Calu3 (cell line): ENCODE results near the gene TEX264. TPM values are rescaled to one million over a fixed set of nuclear protein-coding genes. Genes with fewer than 3 reads are reported as not detected.

Source experiments
- BruUV-seq: library from RNA; stranded (reverse); fragments of 400-500 nt; replicated peaks from 2 replicates; lab custom pipeline; 2021; lab: Mats Ljungman, UMichigan
- CTCF ChIA-PET: fragments of 300-600 bp; sonication (Branson Sonifier 250); formaldehyde crosslinking; loops from one replicate; lab custom pipeline; 2022; ENCODE audit warnings: antibody characterized with exemption; lab: Charles Lee
- DNase-seq: peaks from one replicate; pipeline ENCODE4 v3.0.0; 2022
- H3K27ac Mint-ChIP-seq: one replicate; pipeline ENCODE4 v1.8.0; 2022; ENCODE audit warnings: mixed read lengths; ENCODE audit not compliant: unreplicated experiment
- H3K27me3 Mint-ChIP-seq: one replicate; pipeline ENCODE4 v1.8.0; 2022; ENCODE audit warnings: mixed read lengths; ENCODE audit not compliant: unreplicated experiment
- H3K36me3 Mint-ChIP-seq: one replicate; pipeline ENCODE4 v1.8.0; 2022; ENCODE audit warnings: mild to moderate bottlenecking, moderate library complexity, mixed read lengths; ENCODE audit not compliant: insufficient read depth, unreplicated experiment
- H3K4me1 Mint-ChIP-seq: one replicate; pipeline ENCODE4 v1.8.0; 2022; ENCODE audit warnings: mild to moderate bottlenecking, low read depth, mixed read lengths; ENCODE audit not compliant: unreplicated experiment
- H3K4me3 Mint-ChIP-seq: one replicate; pipeline ENCODE4 v1.8.0; 2022; ENCODE audit warnings: mild to moderate bottlenecking, low read depth, moderate library complexity, mixed read lengths; ENCODE audit not compliant: unreplicated experiment
- H3K9me3 Mint-ChIP-seq: one replicate; pipeline ENCODE4 v1.8.0; 2022; ENCODE audit warnings: low read depth, mixed read lengths; ENCODE audit not compliant: unreplicated experiment
- CTCF ChIP-seq: fragments of 200-600 bp; IDR thresholded peaks from one replicate; pipeline ENCODE4 v1.8.0; 2022; ENCODE audit warnings: antibody characterized with exemption; ENCODE audit not compliant: unreplicated experiment
- intact Hi-C: fragments of 100-400 bp; cut with micrococcal nuclease; formaldehyde crosslinking; loops from one replicate; pipeline ENCODE4 v1.10.0; 2022; ENCODE audit not compliant: unreplicated experiment
- total RNA-seq: library from RNA; stranded (reverse); gene quantifications from 2 replicates; pipeline ENCODE4 v1.2.3, GENCODE V29; 2022

Gene TEX264
- total RNA-seq, 1 experiment from 2014 or later = 37.0 TPM

DNA sequence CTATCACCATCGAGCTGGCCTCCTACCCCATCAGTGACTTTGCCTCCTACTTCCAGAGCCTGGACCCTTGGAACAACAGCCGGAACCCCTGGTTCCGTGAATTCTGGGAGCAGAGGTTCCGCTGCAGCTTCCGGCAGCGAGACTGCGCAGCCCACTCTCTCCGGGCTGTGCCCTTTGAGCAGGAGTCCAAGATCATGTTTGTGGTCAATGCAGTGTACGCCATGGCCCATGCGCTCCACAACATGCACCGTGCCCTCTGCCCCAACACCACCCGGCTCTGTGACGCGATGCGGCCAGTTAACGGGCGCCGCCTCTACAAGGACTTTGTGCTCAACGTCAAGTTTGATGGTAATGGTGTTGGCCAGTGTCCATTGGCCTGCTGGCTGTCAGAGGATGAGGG lies 41.9 kb downstream of the TEX264 start:
- H3K4me1 Mint-ChIP-seq = no peaks in the 10 kb centered on the region
- H3K4me3 Mint-ChIP-seq = no peak overlapping the region
- intact Hi-C loops = no loop called here
- no peaks in the 10 kb centered on the region for H3K36me3 Mint-ChIP-seq
- CTCF ChIA-PET = no interaction called here
- no peak for TF ChIP-seq CTCF
- H3K9me3 Mint-ChIP-seq = no peaks in the 10 kb centered on the region
- no peak overlapping the region for H3K27ac Mint-ChIP-seq
- no TSS peak for BruUV-seq
- H3K27me3 Mint-ChIP-seq = peaks cover 12% of the 10 kb centered on the region
- DNase-seq = no peak

DNA sequence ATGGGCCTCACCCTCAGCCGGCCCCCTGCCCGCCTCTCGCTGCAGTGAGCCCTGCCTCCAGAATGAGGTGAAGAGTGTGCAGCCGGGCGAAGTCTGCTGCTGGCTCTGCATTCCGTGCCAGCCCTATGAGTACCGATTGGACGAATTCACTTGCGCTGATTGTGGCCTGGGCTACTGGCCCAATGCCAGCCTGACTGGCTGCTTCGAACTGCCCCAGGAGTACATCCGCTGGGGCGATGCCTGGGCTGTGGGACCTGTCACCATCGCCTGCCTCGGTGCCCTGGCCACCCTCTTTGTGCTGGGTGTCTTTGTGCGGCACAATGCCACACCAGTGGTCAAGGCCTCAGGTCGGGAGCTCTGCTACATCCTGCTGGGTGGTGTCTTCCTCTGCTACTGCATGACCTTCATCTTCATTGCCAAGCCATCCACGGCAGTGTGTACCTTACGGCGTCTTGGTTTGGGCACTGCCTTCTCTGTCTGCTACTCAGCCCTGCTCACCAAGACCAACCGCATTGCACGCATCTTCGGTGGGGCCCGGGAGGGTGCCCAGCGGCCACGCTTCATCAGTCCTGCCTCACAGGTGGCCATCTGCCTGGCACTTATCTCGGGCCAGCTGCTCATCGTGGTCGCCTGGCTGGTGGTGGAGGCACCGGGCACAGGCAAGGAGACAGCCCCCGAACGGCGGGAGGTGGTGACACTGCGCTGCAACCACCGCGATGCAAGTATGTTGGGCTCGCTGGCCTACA lies 44.4 kb downstream of the TEX264 start:
- no TSS peak for BruUV-seq

GRCh38 chr3:51715977-51716294 lies 44.9 kb downstream of the TEX264 start:
- CTCF ChIA-PET = interaction anchor here (1.2 kb wide), 1 partner anchor 84 kb away, joined by 4 read pairs; no protein-coding TSS in a partner anchor
- no peaks in the 10 kb centered on the region for H3K36me3 Mint-ChIP-seq

More for the DNA sequence above, 44.4 kb downstream of the TEX264 start:
- H3K4me3 Mint-ChIP-seq = no peak overlapping the region
- no peak overlapping the region for H3K27ac Mint-ChIP-seq
- no peaks in the 10 kb centered on the region for H3K36me3 Mint-ChIP-seq
- intact Hi-C loops = no loop called here
- peaks cover 12% of the 10 kb centered on the region for H3K27me3 Mint-ChIP-seq
- CTCF ChIA-PET = interaction anchor here (1.2 kb wide), 1 partner anchor 84 kb away, joined by 4 read pairs; no protein-coding TSS in a partner anchor
- H3K9me3 Mint-ChIP-seq = no peaks in the 10 kb centered on the region
- DNase-seq = no peak
- no peak for TF ChIP-seq CTCF
- H3K4me1 Mint-ChIP-seq = no peaks in the 10 kb centered on the region

DNA sequence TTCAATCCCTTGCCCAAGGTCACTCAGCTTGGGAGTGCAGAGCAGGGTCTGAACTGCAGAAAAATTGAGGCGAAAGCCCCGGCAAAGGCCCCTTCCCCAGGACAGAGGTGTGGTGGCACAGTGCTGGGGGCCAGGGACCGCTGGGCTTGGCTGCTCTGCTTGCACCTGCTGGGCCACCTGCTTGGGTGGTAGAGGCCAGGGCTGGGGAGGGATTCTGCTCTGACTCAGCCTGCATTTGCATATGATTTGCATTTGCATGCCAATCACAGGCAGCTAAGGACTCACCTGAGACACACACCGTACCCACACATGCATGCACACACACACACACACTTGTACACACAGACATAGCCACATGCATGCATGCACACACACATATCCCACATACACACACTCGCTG lies 45.8 kb downstream of the TEX264 start:
- no peak for TF ChIP-seq CTCF
- H3K4me1 Mint-ChIP-seq = no peaks in the 10 kb centered on the region
- DNase-seq = no peak
- no peaks in the 10 kb centered on the region for H3K9me3 Mint-ChIP-seq
- no peak overlapping the region for H3K27ac Mint-ChIP-seq
- peaks cover 21% of the 10 kb centered on the region for H3K27me3 Mint-ChIP-seq
- BruUV-seq = no TSS peak
- no peak overlapping the region for H3K4me3 Mint-ChIP-seq
- CTCF ChIA-PET = interaction anchor here (0.7 to 1.2 kb wide), 2 partner anchors 83 to 85 kb away, joined by 3 to 4 read pairs; no protein-coding TSS in a partner anchor
- H3K36me3 Mint-ChIP-seq = no peaks in the 10 kb centered on the region
- intact Hi-C loops = no loop called here

More at GRCh38 chr3:51715977-51716294, 44.9 kb downstream of the TEX264 start:
- no peaks in the 10 kb centered on the region for H3K9me3 Mint-ChIP-seq
- no peak overlapping the region for H3K4me3 Mint-ChIP-seq
- H3K27ac Mint-ChIP-seq = no peak overlapping the region
- intact Hi-C loops = no loop called here
- peaks cover 16% of the 10 kb centered on the region for H3K27me3 Mint-ChIP-seq
- no peaks in the 10 kb centered on the region for H3K4me1 Mint-ChIP-seq
- no peak for TF ChIP-seq CTCF
- no TSS peak for BruUV-seq
- no peak for DNase-seq
